ENCODE results near the gene ACTL10. TPM values are rescaled to one million over a fixed set of nuclear protein-coding genes. Genes with fewer than 3 reads are reported as not detected.
A peak's percentile ranks its signal among the peaks of the same experiment; 100 is the strongest.

The ACTL10 gene
- total and polyA plus RNA-seq, 2 of the 13 experiments (the other 11 are each of a cell fraction or from before 2014, with no cell fraction given): not detected

DNA sequence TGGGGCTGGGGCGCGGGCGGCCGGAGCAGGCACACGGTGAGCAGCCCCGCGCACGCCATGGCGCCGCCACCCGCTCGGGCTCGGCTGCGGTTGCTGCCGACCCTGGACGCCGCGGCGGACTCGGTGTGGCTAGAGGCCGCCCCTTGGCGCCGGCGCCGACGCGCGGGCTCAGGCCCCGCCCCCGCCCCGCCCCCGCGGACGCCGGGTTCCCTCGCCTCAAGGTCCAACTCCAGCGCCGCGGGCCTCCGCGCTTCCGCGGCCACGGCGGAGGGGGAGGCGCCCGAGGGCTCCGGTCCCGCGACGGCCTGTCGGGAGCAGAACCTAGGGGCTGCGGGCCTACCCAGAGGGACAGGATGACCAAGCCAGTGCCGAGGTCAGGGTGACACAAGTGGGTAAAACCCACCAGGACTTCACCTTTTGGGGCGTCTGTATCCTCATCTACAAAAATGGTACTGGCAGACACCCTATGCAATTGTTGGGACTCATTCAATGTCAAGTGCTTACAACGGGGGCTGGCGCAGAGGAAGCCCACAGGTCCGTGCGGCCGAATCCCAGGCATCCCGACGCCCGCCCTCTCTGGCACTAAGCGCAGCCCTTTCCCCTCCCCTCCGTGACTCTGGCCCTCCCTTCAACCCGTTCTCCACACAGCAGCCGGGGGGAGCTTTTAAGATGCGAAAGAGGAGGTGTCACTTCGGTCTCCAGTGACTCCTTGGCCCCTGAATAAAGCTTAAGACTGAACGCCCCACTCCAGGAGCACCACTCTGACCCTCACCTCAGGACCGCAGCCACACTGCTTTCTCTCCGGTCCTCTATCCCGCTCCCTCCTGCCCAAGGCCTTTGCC lies 7.8 kb downstream of the ACTL10 start, which contains the start of gene NECAB3 (continued):
- TF ChIP-seq, protein P1, sequence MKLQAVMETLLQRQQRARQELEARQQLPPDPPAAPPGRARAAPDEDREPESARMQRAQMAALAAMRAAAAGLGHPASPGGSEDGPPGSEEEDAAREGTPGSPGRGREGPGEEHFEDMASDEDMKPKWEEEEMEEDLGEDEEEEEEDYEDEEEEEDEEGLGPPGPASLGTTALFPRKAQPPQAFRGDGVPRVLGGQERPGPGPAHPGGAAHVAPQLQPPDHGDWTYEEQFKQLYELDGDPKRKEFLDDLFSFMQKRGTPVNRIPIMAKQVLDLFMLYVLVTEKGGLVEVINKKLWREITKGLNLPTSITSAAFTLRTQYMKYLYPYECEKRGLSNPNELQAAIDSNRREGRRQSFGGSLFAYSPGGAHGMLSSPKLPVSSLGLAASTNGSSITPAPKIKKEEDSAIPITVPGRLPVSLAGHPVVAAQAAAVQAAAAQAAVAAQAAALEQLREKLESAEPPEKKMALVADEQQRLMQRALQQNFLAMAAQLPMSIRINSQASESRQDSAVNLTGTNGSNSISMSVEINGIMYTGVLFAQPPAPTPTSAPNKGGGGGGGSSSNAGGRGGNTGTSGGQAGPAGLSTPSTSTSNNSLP (IDR thresholded peaks at IDR 0.05; ENCODE audit: low read depth, low read length): no peak
- peak; percentile 95 for TF ChIP-seq NRL (CRISPR knock-in tag; IDR thresholded peaks at IDR 0.05; ENCODE audit: borderline replicate concordance)
- TF ChIP-seq MLLT10 (CRISPR knock-in tag; IDR thresholded peaks at IDR 0.05): no peak
- peak; percentile 72 for TF ChIP-seq TARDBP (CRISPR knock-in tag; IDR thresholded peaks at IDR 0.05)
- TF ChIP-seq FOXP1 (IDR thresholded peaks at IDR 0.05): no peak
- peak; percentile 25; the same call in 1 of the 2 replicates for TF ChIP-seq FOXP1 (CRISPR knock-in tag; IDR thresholded peaks at IDR 0.05)
- no peak for TF ChIP-seq TRIM24 (CRISPR knock-in tag; IDR thresholded peaks at IDR 0.05)
- TF ChIP-seq, protein P2, sequence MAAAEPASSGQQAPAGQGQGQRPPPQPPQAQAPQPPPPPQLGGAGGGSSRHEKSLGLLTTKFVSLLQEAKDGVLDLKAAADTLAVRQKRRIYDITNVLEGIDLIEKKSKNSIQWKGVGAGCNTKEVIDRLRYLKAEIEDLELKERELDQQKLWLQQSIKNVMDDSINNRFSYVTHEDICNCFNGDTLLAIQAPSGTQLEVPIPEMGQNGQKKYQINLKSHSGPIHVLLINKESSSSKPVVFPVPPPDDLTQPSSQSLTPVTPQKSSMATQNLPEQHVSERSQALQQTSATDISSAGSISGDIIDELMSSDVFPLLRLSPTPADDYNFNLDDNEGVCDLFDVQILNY (CRISPR knock-in tag; conservative IDR thresholded peaks at IDR 0.05): no peak
- TF ChIP-seq ZNF460 (CRISPR knock-in tag; IDR thresholded peaks at IDR 0.05; ENCODE audit: borderline replicate concordance): peak; percentile 70; the same call in 1 of the 2 replicates
- TF ChIP-seq SUZ12 (IDR thresholded peaks at IDR 0.05; ENCODE audit: low read depth, low read length): no peak
- TF ChIP-seq SPEN (CRISPR knock-in tag; IDR thresholded peaks at IDR 0.05; ENCODE audit: low read depth): peak; percentile 73; the same call in 1 of the 2 replicates
- TF ChIP-seq, protein P3, sequence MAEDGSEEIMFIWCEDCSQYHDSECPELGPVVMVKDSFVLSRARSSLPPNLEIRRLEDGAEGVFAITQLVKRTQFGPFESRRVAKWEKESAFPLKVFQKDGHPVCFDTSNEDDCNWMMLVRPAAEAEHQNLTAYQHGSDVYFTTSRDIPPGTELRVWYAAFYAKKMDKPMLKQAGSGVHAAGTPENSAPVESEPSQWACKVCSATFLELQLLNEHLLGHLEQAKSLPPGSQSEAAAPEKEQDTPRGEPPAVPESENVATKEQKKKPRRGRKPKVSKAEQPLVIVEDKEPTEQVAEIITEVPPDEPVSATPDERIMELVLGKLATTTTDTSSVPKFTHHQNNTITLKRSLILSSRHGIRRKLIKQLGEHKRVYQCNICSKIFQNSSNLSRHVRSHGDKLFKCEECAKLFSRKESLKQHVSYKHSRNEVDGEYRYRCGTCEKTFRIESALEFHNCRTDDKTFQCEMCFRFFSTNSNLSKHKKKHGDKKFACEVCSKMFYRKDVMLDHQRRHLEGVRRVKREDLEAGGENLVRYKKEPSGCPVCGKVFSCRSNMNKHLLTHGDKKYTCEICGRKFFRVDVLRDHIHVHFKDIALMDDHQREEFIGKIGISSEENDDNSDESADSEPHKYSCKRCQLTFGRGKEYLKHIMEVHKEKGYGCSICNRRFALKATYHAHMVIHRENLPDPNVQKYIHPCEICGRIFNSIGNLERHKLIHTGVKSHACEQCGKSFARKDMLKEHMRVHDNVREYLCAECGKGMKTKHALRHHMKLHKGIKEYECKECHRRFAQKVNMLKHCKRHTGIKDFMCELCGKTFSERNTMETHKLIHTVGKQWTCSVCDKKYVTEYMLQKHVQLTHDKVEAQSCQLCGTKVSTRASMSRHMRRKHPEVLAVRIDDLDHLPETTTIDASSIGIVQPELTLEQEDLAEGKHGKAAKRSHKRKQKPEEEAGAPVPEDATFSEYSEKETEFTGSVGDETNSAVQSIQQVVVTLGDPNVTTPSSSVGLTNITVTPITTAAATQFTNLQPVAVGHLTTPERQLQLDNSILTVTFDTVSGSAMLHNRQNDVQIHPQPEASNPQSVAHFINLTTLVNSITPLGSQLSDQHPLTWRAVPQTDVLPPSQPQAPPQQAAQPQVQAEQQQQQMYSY (CRISPR knock-in tag; IDR thresholded peaks at IDR 0.05): peak; percentile 78; the same call in 1 of the 2 replicates
- TF ChIP-seq MBD4 (IDR thresholded peaks at IDR 0.05; ENCODE audit: borderline replicate concordance, low read length): no peak
- TF ChIP-seq, protein P4, sequence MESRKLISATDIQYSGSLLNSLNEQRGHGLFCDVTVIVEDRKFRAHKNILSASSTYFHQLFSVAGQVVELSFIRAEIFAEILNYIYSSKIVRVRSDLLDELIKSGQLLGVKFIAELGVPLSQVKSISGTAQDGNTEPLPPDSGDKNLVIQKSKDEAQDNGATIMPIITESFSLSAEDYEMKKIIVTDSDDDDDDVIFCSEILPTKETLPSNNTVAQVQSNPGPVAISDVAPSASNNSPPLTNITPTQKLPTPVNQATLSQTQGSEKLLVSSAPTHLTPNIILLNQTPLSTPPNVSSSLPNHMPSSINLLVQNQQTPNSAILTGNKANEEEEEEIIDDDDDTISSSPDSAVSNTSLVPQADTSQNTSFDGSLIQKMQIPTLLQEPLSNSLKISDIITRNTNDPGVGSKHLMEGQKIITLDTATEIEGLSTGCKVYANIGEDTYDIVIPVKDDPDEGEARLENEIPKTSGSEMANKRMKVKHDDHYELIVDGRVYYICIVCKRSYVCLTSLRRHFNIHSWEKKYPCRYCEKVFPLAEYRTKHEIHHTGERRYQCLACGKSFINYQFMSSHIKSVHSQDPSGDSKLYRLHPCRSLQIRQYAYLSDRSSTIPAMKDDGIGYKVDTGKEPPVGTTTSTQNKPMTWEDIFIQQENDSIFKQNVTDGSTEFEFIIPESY (CRISPR knock-in tag; IDR thresholded peaks at IDR 0.05): peak; percentile 52; the same call in 1 of the 2 replicates
- TF ChIP-seq TSC22D2 (CRISPR knock-in tag; IDR thresholded peaks at IDR 0.05; ENCODE audit: borderline replicate concordance): no peak
- TF ChIP-seq HHEX (CRISPR knock-in tag; IDR thresholded peaks at IDR 0.05): no peak
- TF ChIP-seq ZBTB21 (CRISPR knock-in tag; IDR thresholded peaks at IDR 0.05): no peak
- TF ChIP-seq, protein P5, sequence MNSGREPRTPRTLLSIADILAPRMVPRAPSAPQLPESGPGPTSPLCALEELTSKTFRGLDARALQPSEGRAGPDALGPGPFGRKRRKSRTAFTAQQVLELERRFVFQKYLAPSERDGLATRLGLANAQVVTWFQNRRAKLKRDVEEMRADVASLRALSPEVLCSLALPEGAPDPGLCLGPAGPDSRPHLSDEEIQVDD (CRISPR knock-in tag; IDR thresholded peaks at IDR 0.05; ENCODE audit: borderline replicate concordance): no peak
- no peak for TF ChIP-seq ZFP62 (CRISPR knock-in tag; IDR thresholded peaks at IDR 0.05)
- no peak for TF ChIP-seq EHMT2 (IDR thresholded peaks at IDR 0.05; ENCODE audit: borderline replicate concordance, low read depth, low read length)
- TF ChIP-seq ZNF773 (CRISPR knock-in tag; IDR thresholded peaks at IDR 0.05; ENCODE audit: borderline replicate concordance): peak; percentile 69; the same call in 1 of the 2 replicates
- peak; percentile 83 for TF ChIP-seq MEIS2 (CRISPR knock-in tag; IDR thresholded peaks at IDR 0.05)
